Left forelimb (tissue), 1 donor: Measurements from ENCODE around the gene UBTD1.
A peak's percentile ranks its signal among the peaks of the same experiment; 100 is the strongest.

Experiments used
- DNase-seq: peaks from one replicate; pipeline ENCODE4 v3.0.0-alpha.2; 2018; ENCODE audit warnings: low spot score

UBTD1 gene

GRCh38 chr10:97483506-97483905, 15.2 kb upstream of the UBTD1 start:
- DNase-seq = no peak

GRCh38 chr10:97483921-97484320, 14.8 kb upstream of the UBTD1 start:
- no peak for DNase-seq

DNA sequence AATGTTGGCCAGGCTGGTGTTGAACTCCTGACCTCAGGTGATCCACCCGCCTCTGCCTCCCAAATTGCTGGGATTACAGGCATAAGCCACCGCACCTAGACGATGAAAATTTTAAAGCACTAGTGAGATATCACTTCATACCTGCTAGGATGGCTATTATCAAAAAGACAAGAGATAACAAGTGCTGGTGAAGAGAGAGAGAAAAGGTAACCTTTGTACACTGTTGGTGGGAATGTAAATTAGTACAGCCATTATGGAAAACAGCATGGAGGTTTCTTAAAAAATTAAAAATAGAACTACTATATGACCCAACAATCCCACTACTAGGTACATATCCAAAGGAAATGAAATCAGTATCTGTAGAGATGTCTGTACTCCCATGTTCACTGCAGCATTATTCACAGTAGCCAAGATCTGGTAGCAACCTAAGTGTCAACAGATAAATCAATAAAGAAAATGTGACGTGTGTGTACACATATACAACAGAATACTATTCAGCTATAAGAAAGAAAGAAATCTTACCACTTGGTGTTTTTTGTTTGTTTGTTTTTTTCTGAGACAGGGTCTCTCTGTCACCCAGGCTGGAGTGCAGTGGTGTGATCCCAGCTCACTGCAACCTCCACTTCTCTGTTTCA, 13.0 kb upstream of the UBTD1 start:
- DNase-seq = no peak

DNA sequence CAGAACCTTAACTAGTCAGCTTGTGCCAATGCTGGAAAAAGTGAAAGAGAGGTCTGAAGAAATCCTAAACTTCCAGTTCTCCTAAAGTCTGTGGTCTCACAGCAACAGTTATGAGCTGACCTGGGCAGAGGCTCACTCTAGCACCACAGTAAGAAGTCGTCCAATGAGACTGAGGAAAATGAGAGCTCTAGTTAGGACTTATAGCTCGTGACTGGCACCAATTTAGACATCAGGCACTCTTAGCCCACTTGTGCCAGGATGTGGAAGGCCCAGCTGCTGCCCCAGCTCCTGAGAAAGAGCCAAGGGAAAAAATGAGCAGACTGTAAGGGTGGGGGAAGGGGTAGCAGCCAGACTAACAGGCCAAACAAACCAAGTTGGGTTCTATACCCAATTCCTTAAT, 8.1 kb upstream of the UBTD1 start:
- no peak for DNase-seq

GRCh38 chr10:97494151-97494550, 4.6 kb upstream of the UBTD1 start:
- DNase-seq = no peak

DNA sequence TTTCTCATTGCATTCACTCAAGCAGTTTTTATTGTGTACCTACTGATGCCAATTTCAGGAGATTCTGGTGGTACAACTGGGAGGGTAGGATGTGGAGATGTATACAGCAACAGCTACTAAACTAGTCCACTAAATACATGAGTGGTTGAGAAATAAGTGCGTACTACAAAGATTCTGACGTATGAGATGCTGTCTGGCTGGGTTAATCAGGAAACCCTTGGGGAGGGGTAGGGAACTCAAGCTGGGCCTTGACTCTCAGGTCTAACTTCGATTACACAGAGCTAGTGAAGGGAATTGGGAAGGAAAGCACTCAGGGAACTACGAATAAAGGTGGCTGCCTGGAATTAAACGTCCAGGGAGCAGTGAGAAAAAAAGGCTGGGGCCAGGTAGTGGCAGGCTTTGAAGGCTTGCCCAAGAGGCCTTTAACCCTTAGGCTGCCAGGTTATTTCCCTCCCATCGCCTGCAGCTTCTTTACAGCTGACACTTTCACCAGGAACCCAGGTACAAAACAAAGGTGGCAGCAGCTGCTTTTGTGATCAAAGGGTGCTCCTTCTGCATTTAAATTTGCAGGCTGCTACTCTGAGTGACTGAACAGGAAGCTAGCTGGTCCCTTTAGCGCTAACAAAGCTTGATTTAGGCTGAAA, 3.7 kb upstream of the UBTD1 start:
- no peak for DNase-seq

- DNase-seq = no peak
Observed at GRCh38 chr10:97497572-97498075, 1.1 kb upstream of the UBTD1 start.

GRCh38 chr10:97498076-97498840, 466 bp upstream of the UBTD1 start, which contains the start of gene MMS19:
MMS19 (minus strand) TSS chr10:97498422; CDS start chr10:97498384, 38 bp downstream.
- DNase-seq = peak; percentile 100

GRCh38 chr10:97499561-97500296, 1.0 kb downstream of the UBTD1 start:
- DNase-seq = no peak

GRCh38 chr10:97500297-97500575, 1.5 kb downstream of the UBTD1 start:
- DNase-seq = no peak

- no peak for DNase-seq
Observed at GRCh38 chr10:97502916-97503315, 4.2 kb downstream of the UBTD1 start.

DNA sequence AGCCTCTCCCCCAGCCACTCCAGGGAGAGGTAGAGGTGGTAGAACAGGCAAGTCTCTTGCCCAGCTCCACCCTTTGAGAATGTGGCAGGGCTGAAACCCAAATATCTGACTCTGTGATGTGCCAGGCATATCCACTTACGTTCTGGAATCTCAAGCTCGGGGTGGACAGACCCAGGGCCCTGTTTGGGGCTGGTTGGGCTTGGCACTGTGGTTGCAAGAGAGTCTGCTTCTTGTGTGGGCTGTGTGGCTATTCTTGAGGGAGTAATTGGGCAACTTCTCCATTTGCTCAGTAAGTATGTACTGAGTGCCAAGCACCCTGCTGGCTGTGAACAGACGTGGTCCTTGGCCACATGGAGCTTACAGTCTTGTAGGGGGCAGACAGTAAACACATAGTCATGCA, 4.7 kb downstream of the UBTD1 start:
- DNase-seq = no peak

DNA sequence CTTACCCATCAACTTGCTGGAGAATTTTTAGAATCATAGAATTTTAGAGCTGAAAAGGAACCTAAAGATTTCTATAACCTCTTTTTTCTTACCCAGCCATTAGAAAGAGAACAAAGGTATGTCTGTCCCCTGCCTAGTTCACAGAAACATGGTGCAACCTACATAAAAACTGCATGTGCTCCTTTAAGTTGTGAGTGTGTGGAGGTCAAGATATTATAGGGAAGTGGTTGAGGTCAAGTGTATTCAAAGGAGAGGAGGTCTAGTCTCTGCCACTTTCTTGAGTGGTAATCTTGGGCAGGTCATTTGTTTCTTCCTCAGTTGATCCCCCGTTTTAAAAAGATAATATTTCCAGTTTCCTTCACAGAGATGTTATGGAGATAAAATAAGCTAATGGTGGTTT, 6.4 kb downstream of the UBTD1 start:
- no peak for DNase-seq

- DNase-seq = no peak
Observed at GRCh38 chr10:97506199-97506991, 7.7 kb downstream of the UBTD1 start.

DNA sequence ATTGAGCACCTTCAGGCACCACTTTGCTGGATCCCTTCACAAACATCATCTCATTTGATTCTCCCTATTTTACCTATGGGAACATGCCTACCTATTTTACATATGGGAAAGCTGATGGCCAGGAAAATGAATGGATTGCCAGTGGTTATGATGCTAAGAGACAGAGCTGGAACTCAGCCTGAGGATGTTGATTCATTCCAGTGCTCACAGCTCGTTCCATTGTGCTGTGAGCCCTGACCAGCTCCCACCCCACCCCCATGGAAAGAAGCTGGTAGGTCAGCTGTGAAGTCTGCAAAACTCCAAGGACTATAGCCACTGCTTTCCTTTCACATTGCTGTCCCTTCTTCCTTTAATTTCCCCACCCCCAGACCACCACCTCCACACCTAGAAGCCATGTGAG, 9.6 kb downstream of the UBTD1 start:
- DNase-seq = no peak

DNA sequence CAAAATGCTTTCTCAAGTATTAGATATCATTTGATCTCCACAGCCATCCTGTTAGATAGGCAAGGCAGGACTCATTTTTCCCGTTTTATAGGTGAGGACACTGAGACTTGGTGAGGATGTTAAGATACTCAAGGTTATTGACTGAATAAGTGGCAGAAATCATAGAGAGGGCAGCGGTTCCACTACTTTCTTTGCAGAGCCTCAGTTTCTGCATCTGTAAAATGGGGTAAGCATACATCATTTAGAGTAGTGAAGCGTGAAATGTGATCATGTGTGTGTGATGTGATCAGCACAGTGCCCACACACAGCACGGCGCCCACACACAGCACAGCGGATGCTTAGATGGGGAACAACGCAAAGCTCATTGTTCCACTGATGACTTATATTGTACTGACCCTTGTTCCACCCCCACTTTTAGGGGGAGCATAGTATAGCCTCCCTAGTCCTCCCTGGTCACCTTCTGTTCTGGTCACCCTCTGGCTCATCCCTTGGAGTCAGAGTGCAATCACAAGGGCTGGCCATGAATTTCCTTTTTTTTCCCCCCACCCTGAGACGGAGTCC, 10.5 kb downstream of the UBTD1 start:
- DNase-seq = no peak

DNA sequence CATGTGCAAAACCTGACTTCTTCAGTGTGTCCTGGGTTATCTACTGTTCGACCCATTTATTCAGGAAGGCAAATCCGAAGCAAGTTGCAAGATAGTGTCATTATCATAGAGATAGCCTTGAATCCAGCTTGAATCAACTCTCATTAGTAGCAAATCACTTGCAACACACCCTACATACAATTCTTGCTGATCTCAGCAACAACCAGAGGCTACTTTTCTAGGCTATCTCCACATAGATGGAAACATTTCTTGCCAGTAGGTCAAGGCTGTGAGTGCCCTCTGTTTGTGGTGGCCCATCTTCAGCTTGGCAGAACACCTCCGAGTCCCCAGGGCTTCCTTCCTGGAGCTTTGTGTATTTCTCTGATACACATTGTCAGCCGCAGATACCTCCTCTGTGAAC, 12.0 kb downstream of the UBTD1 start:
- DNase-seq = no peak

- DNase-seq = no peak
Observed at GRCh38 chr10:97511711-97512440, 13.2 kb downstream of the UBTD1 start.

DNA sequence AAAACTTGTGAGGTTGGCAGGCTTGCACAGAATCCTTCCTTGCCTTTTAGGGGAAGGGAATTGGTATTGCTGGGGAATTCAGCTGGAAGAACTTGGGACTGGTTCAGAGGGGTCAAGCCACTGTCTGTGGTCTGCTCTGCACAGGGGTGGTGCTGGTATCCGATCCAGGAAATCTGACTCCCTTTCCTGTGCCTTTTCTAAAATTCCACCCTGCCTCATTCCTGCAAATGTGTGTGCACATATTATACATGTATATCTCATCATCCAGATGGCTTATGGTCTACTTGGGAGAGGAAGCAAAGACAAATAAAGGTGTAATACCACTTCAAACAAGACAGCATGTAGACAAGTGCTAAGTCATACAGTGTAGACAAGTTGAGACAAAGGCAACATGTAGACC, 14.3 kb downstream of the UBTD1 start:
- DNase-seq = no peak

DNA sequence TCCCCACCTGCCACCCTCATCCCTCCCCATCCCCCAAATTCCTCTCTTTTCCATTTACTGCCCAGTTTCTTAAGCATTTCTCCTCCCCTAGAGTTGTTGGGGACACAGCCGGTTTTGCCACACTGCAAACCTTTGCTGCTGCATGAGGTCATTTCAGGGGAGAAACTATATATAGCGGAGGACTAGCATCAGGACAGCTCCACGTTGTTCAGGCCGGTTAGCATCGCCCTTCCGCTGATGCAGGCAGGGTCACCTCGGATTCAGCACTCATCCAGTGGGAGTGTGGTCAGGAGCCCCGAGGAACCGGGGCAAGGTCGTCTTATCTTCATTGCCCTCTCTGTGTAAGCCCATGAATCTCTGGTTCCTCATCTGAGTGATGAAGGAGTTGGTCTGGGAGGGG, 15.6 kb downstream of the UBTD1 start:
- DNase-seq = no peak
